Measurements from ENCODE around the gene CAMK2D. TPM values are rescaled to one million over a fixed set of nuclear protein-coding genes. Genes with fewer than 3 reads are reported as not detected.

The CAMK2D gene
- total and polyA plus RNA-seq, 2 donors = 23.0 to 27.9 TPM

GRCh38 chr4:113760094-113760794 is 1.3 kb downstream of the CAMK2D start:
- DNase-seq (ENCODE audit: low read depth in 6 of 9, low spot score in 9 of 9) = peak in 8 of 9 donors; percentile 26 to 72 (median 36)
- Histone ChIP-seq H3K9me3 (ENCODE audit: control insufficient read depth in 2 of 2, insufficient read depth in 1 of 2, low read length in 1 of 2) (peaks cover 0 to 7% of the 10 kb centered on the region in 2 donors), H3K27me3 (ENCODE audit: control insufficient read depth in 2 of 2, insufficient read depth in 1 of 2, low read length in 1 of 2) (peaks cover 0 to 9% of the 10 kb centered on the region in 2 donors), H3K4me3 (ENCODE audit: low read length in 2 of 2) (peak overlapping the region; percentile 78 to 83), H3K36me3 (ENCODE audit: control insufficient read depth in 2 of 2, insufficient read depth in 2 of 2, low read length in 1 of 2) (no peaks in the 10 kb centered on the region), H3K4me1 (ENCODE audit: control insufficient read depth in 2 of 2, insufficient read depth in 2 of 2, low read length in 2 of 2) (peaks cover 3 to 8% of the 10 kb centered on the region in 2 donors), H3K27ac (ENCODE audit: low read depth in 1 of 2, low read length in 1 of 2) (peak overlapping the region; percentile 99 to 100)
- 6% methylated on average over 22 of the region's 22 CpGs for WGBS

GRCh38 chr4:113759696-113760093 is 1.8 kb downstream of the CAMK2D start:
- Histone ChIP-seq H3K4me1 (ENCODE audit: control insufficient read depth in 2 of 2, insufficient read depth in 2 of 2, low read length in 2 of 2) (peaks cover 3 to 8% of the 10 kb centered on the region in 2 donors), H3K36me3 (ENCODE audit: control insufficient read depth in 2 of 2, insufficient read depth in 2 of 2, low read length in 1 of 2) (no peaks in the 10 kb centered on the region), H3K27me3 (ENCODE audit: control insufficient read depth in 2 of 2, insufficient read depth in 1 of 2, low read length in 1 of 2) (peaks cover 0 to 9% of the 10 kb centered on the region in 2 donors), H3K27ac (ENCODE audit: low read depth in 1 of 2, low read length in 1 of 2) (no peak overlapping the region), H3K4me3 (ENCODE audit: low read length in 2 of 2) (peak overlapping the region; percentile 78 to 83), H3K9me3 (ENCODE audit: control insufficient read depth in 2 of 2, insufficient read depth in 1 of 2, low read length in 1 of 2) (peaks cover 0 to 7% of the 10 kb centered on the region in 2 donors)
- WGBS = 63% methylated on average over 4 of the region's 4 CpGs
- DNase-seq (ENCODE audit: low read depth in 6 of 9, low spot score in 9 of 9) = peak in 2 of 9 donors; percentile 13 to 28

GRCh38 chr4:113758372-113758771 is 3.2 kb downstream of the CAMK2D start:
- Histone ChIP-seq H3K27me3 (ENCODE audit: control insufficient read depth in 2 of 2, insufficient read depth in 1 of 2, low read length in 1 of 2) (peaks cover 0 to 9% of the 10 kb centered on the region in 2 donors), H3K4me3 (ENCODE audit: low read length in 2 of 2) (no peak overlapping the region), H3K27ac (ENCODE audit: low read depth in 1 of 2, low read length in 1 of 2) (no peak overlapping the region), H3K36me3 (ENCODE audit: control insufficient read depth in 2 of 2, insufficient read depth in 2 of 2, low read length in 1 of 2) (no peaks in the 10 kb centered on the region), H3K4me1 (ENCODE audit: control insufficient read depth in 2 of 2, insufficient read depth in 2 of 2, low read length in 2 of 2) (peaks cover 3 to 8% of the 10 kb centered on the region in 2 donors), H3K9me3 (ENCODE audit: control insufficient read depth in 2 of 2, insufficient read depth in 1 of 2, low read length in 1 of 2) (peaks cover 0 to 7% of the 10 kb centered on the region in 2 donors)
- no peak for DNase-seq (ENCODE audit: low read depth in 6 of 9, low spot score in 9 of 9)
- WGBS = 97% methylated on average over 6 of the region's 6 CpGs

- H3K4me1 ChIP-seq (ENCODE audit: control insufficient read depth in 2 of 2, insufficient read depth in 2 of 2, low read length in 2 of 2) = peaks cover 3 to 8% of the 10 kb centered on the region in 2 donors
- H3K9me3 ChIP-seq (ENCODE audit: control insufficient read depth in 2 of 2, insufficient read depth in 1 of 2, low read length in 1 of 2) = peaks cover 0 to 7% of the 10 kb centered on the region in 2 donors
- WGBS = 97% methylated on average over 3 of the region's 3 CpGs
- no peaks in the 10 kb centered on the region for H3K36me3 ChIP-seq (ENCODE audit: control insufficient read depth in 2 of 2, insufficient read depth in 2 of 2, low read length in 1 of 2)
- H3K27ac ChIP-seq (ENCODE audit: low read depth in 1 of 2, low read length in 1 of 2) = no peak overlapping the region
- DNase-seq (ENCODE audit: low read depth in 6 of 9, low spot score in 9 of 9) = no peak
- H3K27me3 ChIP-seq (ENCODE audit: control insufficient read depth in 2 of 2, insufficient read depth in 1 of 2, low read length in 1 of 2) = peaks cover 0 to 9% of the 10 kb centered on the region in 2 donors
- no peak overlapping the region for H3K4me3 ChIP-seq (ENCODE audit: low read length in 2 of 2)
Observed at GRCh38 chr4:113757486-113757885, 4.1 kb downstream of the CAMK2D start.

GRCh38 chr4:113756005-113756410 is 5.5 kb downstream of the CAMK2D start:
- Histone ChIP-seq H3K36me3 (ENCODE audit: control insufficient read depth in 2 of 2, insufficient read depth in 2 of 2, low read length in 1 of 2) (no peaks in the 10 kb centered on the region), H3K27ac (ENCODE audit: low read depth in 1 of 2, low read length in 1 of 2) (no peak overlapping the region), H3K4me3 (ENCODE audit: low read length in 2 of 2) (no peak overlapping the region), H3K27me3 (ENCODE audit: control insufficient read depth in 2 of 2, insufficient read depth in 1 of 2, low read length in 1 of 2) (peaks cover 0 to 9% of the 10 kb centered on the region in 2 donors), H3K4me1 (ENCODE audit: control insufficient read depth in 2 of 2, insufficient read depth in 2 of 2, low read length in 2 of 2) (peaks cover 3 to 8% of the 10 kb centered on the region in 2 donors), H3K9me3 (ENCODE audit: control insufficient read depth in 2 of 2, insufficient read depth in 1 of 2, low read length in 1 of 2) (no peaks in the 10 kb centered on the region)
- 96% methylated on average over 1 of the region's 1 CpG for WGBS
- DNase-seq (ENCODE audit: low read depth in 6 of 9, low spot score in 9 of 9) = no peak

- no peaks in the 10 kb centered on the region for H3K4me1 ChIP-seq (ENCODE audit: control insufficient read depth in 2 of 2, insufficient read depth in 2 of 2, low read length in 2 of 2)
- WGBS = 98% methylated on average over 1 of the region's 1 CpG
- H3K36me3 ChIP-seq (ENCODE audit: control insufficient read depth in 2 of 2, insufficient read depth in 2 of 2, low read length in 1 of 2) = no peaks in the 10 kb centered on the region
- H3K27me3 ChIP-seq (ENCODE audit: control insufficient read depth in 2 of 2, insufficient read depth in 1 of 2, low read length in 1 of 2) = no peaks in the 10 kb centered on the region
- H3K27ac ChIP-seq (ENCODE audit: low read depth in 1 of 2, low read length in 1 of 2) = no peak overlapping the region
- no peak for DNase-seq (ENCODE audit: low read depth in 6 of 9, low spot score in 9 of 9)
- no peaks in the 10 kb centered on the region for H3K9me3 ChIP-seq (ENCODE audit: control insufficient read depth in 2 of 2, insufficient read depth in 1 of 2, low read length in 1 of 2)
- no peak overlapping the region for H3K4me3 ChIP-seq (ENCODE audit: low read length in 2 of 2)
Observed at GRCh38 chr4:113750734-113751133, 10.8 kb downstream of the CAMK2D start.

- 98% methylated on average over 4 of the region's 4 CpGs for WGBS
- Histone ChIP-seq H3K27me3 (ENCODE audit: control insufficient read depth in 2 of 2, insufficient read depth in 1 of 2, low read length in 1 of 2) (no peaks in the 10 kb centered on the region), H3K36me3 (ENCODE audit: control insufficient read depth in 2 of 2, insufficient read depth in 2 of 2, low read length in 1 of 2) (no peaks in the 10 kb centered on the region), H3K9me3 (ENCODE audit: control insufficient read depth in 2 of 2, insufficient read depth in 1 of 2, low read length in 1 of 2) (no peaks in the 10 kb centered on the region), H3K4me1 (ENCODE audit: control insufficient read depth in 2 of 2, insufficient read depth in 2 of 2, low read length in 2 of 2) (no peaks in the 10 kb centered on the region), H3K4me3 (ENCODE audit: low read length in 2 of 2) (no peak overlapping the region), H3K27ac (ENCODE audit: low read depth in 1 of 2, low read length in 1 of 2) (no peak overlapping the region)
- no peak for DNase-seq (ENCODE audit: low read depth in 6 of 9, low spot score in 9 of 9)
Observed at GRCh38 chr4:113750296-113750695, 11.2 kb downstream of the CAMK2D start.

GRCh38 chr4:113749178-113749577 is 12.4 kb downstream of the CAMK2D start:
- H3K9me3 ChIP-seq (ENCODE audit: control insufficient read depth in 2 of 2, insufficient read depth in 1 of 2, low read length in 1 of 2) = no peaks in the 10 kb centered on the region
- no peak overlapping the region for H3K4me3 ChIP-seq (ENCODE audit: low read length in 2 of 2)
- no peak overlapping the region for H3K27ac ChIP-seq (ENCODE audit: low read depth in 1 of 2, low read length in 1 of 2)
- DNase-seq (ENCODE audit: low read depth in 6 of 9, low spot score in 9 of 9) = no peak
- no peaks in the 10 kb centered on the region for H3K36me3 ChIP-seq (ENCODE audit: control insufficient read depth in 2 of 2, insufficient read depth in 2 of 2, low read length in 1 of 2)
- no peaks in the 10 kb centered on the region for H3K4me1 ChIP-seq (ENCODE audit: control insufficient read depth in 2 of 2, insufficient read depth in 2 of 2, low read length in 2 of 2)
- WGBS = 100% methylated on average over 1 of the region's 1 CpG
- H3K27me3 ChIP-seq (ENCODE audit: control insufficient read depth in 2 of 2, insufficient read depth in 1 of 2, low read length in 1 of 2) = no peaks in the 10 kb centered on the region

- no peak overlapping the region for H3K4me3 ChIP-seq (ENCODE audit: low read length in 2 of 2)
- DNase-seq (ENCODE audit: low read depth in 6 of 9, low spot score in 9 of 9) = no peak
- 98% methylated on average over 3 of the region's 3 CpGs for WGBS
- H3K9me3 ChIP-seq (ENCODE audit: control insufficient read depth in 2 of 2, insufficient read depth in 1 of 2, low read length in 1 of 2) = no peaks in the 10 kb centered on the region
- H3K36me3 ChIP-seq (ENCODE audit: control insufficient read depth in 2 of 2, insufficient read depth in 2 of 2, low read length in 1 of 2) = no peaks in the 10 kb centered on the region
- no peaks in the 10 kb centered on the region for H3K4me1 ChIP-seq (ENCODE audit: control insufficient read depth in 2 of 2, insufficient read depth in 2 of 2, low read length in 2 of 2)
- H3K27me3 ChIP-seq (ENCODE audit: control insufficient read depth in 2 of 2, insufficient read depth in 1 of 2, low read length in 1 of 2) = no peaks in the 10 kb centered on the region
- H3K27ac ChIP-seq (ENCODE audit: low read depth in 1 of 2, low read length in 1 of 2) = no peak overlapping the region
Observed at GRCh38 chr4:113747949-113748348, 13.6 kb downstream of the CAMK2D start.
